HG02798 (cell line): ENCODE results near the gene G6PD.
"Not testable (repeated sequence)": the region's sequence is repeated elsewhere in the genome, so short reads cannot be mapped to it uniquely, and the experiment has no call there.

Source experiments
- ATAC-seq: cut with Tn5 transposase; IDR thresholded peaks from one replicate; pipeline ENCODE4 v1.9.1; 2021; ENCODE audit warnings: mild to moderate bottlenecking; ENCODE audit not compliant: unreplicated experiment, poor library complexity

G6PD gene

GRCh38 chrX:154515966-154516655 lies 30.5 kb downstream of the G6PD start, which contains the start of gene FAM3A:
TSS of gene FAM3A (minus strand) at chrX:154516232. CDS start at chrX:154515772, 460 bp downstream.
- peak; percentile 96 for ATAC-seq

- no peak for ATAC-seq
Measured at GRCh38 chrX:154515090-154515965, 31.3 kb downstream of the G6PD start.

GRCh38 chrX:154513716-154514115 lies 32.9 kb downstream of the G6PD start:
- no peak for ATAC-seq

GRCh38 chrX:154512879-154513553 lies 33.6 kb downstream of the G6PD start:
- no peak for ATAC-seq

GRCh38 chrX:154511761-154512160 lies 34.9 kb downstream of the G6PD start:
- no peak for ATAC-seq

GRCh38 chrX:154509455-154509854 lies 37.2 kb downstream of the G6PD start:
- no peak for ATAC-seq

- no peak for ATAC-seq
Measured at GRCh38 chrX:154508384-154508745, 38.3 kb downstream of the G6PD start.

- no peak for ATAC-seq
Measured at GRCh38 chrX:154507673-154508383, 38.8 kb downstream of the G6PD start.

GRCh38 chrX:154506483-154507332 lies 39.9 kb downstream of the G6PD start:
- no peak for ATAC-seq

GRCh38 chrX:154505734-154506133 lies 40.9 kb downstream of the G6PD start:
- ATAC-seq: no peak

GRCh38 chrX:154502989-154503388 lies 43.7 kb downstream of the G6PD start:
- no peak for ATAC-seq

GRCh38 chrX:154502098-154502497 lies 44.5 kb downstream of the G6PD start:
- no peak for ATAC-seq

GRCh38 chrX:154501423-154501822 lies 45.2 kb downstream of the G6PD start:
- not testable (repeated sequence) for ATAC-seq

- ATAC-seq: not testable (repeated sequence)
Measured at GRCh38 chrX:154496591-154497137, 50.0 kb downstream of the G6PD start.

- ATAC-seq: no peak
Measured at GRCh38 chrX:154495472-154495922, 51.1 kb downstream of the G6PD start.

- no peak for ATAC-seq
Measured at GRCh38 chrX:154494715-154495114, 51.9 kb downstream of the G6PD start.

GRCh38 chrX:154490414-154491083 lies 56.1 kb downstream of the G6PD start, which contains the start of gene SLC10A3:
TSS of gene SLC10A3 (minus strand) at chrX:154490629. CDS start at chrX:154488940, 1,689 bp downstream.
- peak; percentile 86 for ATAC-seq

GRCh38 chrX:154490021-154490413 lies 56.6 kb downstream of the G6PD start:
- peak; percentile 24 for ATAC-seq
